SW 1271 (cell line): ENCODE measurements around the gene INPP5J.
"Not testable (repeated sequence)": the region's sequence is repeated elsewhere in the genome, so short reads cannot be mapped to it uniquely, and the experiment has no call there.

Source experiments
- DNase-seq, 2 experiments: peaks; one replicate each; lab custom pipeline; 2025; lab: John Stamatoyannopoulos, UW

INPP5J gene

DNA sequence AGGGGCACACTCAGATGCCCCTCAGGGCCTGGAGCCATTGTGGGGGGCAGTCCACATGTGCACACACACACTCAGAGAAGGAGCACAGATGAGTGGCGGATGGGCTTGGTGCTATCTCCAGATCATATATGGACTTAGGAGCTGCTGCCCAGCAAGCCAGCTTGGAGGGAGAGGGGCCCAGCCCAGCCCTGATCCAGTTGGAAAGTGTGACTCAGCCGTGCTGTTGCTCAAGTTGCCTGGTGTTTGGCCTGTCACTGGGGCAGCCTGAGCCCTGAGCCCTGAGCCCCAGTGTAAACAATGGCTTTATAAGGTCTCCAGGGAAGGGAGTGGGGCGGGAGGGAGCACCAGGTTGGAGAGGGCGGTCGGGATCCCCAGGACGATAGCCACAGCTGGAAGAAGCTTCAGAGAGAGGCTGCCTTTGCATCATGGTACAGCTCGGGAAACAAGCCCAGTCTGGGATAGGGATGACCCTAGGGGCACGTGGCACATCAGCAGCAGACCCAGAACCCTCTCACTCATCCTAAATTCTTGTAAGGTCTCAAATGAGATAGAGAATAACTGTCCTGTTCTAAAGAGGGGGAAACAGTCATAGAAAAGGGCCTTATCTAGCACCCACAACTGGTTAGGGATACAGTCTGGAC, 20.2 kb upstream of the INPP5J start:
- peak in 1 of 2 experiments; percentile 26 for DNase-seq

- DNase-seq, result no peak
Measured at GRCh38 chr22:31103111-31103510, 19.7 kb upstream of the INPP5J start.

GRCh38 chr22:31103899-31104694, 18.7 kb upstream of the INPP5J start:
- no peak for DNase-seq

DNA sequence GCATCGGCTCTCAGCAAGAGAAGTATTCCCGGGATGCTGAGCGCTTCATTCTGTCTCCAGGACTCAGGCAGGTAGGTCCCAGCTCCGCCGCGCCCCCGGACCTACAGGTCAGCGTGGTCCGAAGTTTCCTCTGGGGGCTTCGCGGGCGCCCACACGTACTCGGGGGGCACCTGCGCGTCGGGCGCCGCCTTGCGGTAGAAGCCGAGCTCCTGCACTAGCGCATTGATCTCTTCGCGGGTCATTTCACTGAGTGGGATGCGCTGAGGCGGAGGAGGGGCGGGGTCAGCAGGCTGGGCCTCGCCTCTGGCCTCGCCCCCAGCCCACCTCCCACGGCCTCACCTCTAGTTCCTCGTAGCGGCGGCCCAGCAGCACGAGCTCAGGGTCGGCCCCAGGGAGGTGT, 17.9 kb upstream of the INPP5J start:
- no peak for DNase-seq

GRCh38 chr22:31105282-31105929, 17.4 kb upstream of the INPP5J start:
- no peak for DNase-seq

DNA sequence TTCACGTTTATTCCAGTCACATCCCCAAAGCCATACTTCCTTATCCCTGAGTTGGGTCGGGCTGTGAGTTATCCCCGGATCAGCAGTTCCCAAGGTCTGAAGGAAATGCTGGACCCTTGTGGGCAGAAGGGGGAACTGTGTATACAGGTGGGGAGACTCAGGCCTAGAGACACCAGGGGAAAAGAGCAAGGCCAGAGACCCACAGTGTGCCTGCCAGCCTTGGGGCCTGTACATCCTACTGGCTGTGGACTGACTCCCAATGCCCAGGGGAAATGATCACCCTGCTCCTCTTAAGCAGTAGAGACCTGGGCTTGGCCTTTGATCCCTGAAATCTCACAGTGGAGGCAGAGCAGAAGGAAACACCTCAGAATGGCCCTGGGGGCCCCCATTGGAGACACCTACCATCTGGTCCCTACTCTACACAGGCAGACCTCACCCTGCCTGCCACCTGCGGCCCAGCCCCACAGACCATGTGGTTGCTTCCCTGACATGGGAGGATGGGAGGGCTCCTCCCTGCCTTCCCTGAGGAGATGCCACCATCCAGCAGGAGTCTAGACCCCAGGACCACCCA, 16.7 kb upstream of the INPP5J start:
- DNase-seq, result peak in 1 of 2 experiments; percentile 17

DNA sequence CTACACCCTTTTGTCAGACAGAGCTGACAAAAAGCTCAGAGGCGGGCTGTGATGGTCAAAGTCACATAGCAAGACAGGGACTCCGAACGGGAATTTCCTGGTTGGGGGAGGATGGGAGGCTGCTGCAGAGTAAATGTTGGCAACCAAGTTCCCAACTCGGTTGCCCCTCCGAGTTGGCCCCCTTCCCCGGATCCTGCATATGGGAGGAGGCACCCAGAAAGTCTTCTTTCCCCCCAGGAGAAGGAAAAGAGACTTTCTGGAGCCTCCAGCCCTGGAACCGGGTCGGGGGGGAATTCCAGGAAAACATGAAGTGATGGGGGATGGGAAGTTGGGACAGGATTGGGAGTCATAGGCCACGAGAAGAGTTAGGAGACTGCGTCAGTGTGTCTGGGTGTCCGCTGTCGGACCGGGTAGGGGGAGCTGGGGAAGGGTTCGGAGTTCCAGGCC, 16.0 kb upstream of the INPP5J start:
- peak in 1 of 2 experiments; percentile 28 for DNase-seq

GRCh38 chr22:31107178-31107893, 15.4 kb upstream of the INPP5J start, which contains the start of gene SELENOM:
SELENOM (minus strand) TSS chr22:31107568; CDS start chr22:31107505, 63 bp downstream.
- DNase-seq, result peak; percentile 81 to 94

- no peak for DNase-seq
Measured at GRCh38 chr22:31107894-31108218, 14.9 kb upstream of the INPP5J start.

- not testable (repeated sequence) for DNase-seq
Measured at GRCh38 chr22:31112547-31113091, 10.1 kb upstream of the INPP5J start.

- no peak for DNase-seq
Measured at GRCh38 chr22:31118046-31118820, 4.5 kb upstream of the INPP5J start.

DNA sequence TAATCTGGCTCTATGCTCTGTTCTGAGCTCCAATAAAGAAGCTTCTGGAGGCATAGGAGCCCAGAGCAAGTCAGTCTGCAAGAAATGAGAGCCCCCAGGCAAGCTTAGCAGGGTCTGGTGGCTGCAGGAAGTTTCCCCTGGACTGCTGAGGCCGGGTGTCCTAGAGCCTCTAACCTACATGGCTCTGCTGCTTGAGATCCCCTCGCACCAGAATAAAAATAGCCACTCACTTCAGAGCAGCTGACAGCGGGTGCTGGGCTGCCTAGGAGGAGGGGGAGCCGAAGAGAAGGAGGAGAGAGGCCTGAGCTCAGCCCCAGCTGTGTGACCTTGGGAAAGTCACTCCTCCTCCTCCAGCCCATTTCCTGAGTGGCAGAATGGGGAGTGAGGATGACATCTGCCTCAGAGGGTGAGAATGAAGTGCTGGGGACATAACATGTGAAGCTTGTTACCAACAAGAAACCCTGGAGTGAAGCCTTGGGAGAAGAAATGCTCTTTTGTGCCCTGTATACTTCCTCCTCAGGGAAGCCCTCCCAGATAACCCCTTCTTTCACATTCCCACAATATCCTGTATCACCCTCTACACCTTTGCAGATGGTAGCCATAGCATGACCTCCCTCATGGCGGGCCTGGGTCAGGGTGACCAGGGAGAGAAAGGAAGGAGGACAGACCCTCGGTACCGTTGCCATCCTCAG, 3.6 kb upstream of the INPP5J start:
- DNase-seq, result no peak

GRCh38 chr22:31120230-31120629, 2.5 kb upstream of the INPP5J start:
- no peak for DNase-seq

GRCh38 chr22:31120642-31121041, 2.1 kb upstream of the INPP5J start:
- no peak for DNase-seq

DNA sequence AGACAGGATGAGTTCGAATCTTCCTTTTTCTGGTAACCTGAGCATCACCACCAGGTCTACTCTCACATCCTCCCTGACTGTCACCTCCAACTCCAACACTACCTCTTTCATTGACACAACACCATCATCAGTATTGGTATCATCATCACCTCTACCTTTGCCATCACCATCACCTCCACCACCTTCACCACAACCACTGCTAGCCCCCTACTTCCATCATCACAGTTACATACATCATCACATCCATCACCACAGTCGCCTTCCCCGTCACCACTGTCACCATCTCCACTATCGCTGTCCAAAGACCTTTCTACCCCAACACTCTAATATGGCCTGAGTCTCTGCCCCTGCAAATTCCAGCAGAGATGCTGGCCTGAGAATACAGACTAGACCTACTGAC, 1.4 kb upstream of the INPP5J start:
- no peak for DNase-seq

GRCh38 chr22:31122196-31122531, 602 bp upstream of the INPP5J start:
- no peak for DNase-seq

GRCh38 chr22:31123292-31123602, 481 bp downstream of the INPP5J start:
- DNase-seq, result no peak

DNA sequence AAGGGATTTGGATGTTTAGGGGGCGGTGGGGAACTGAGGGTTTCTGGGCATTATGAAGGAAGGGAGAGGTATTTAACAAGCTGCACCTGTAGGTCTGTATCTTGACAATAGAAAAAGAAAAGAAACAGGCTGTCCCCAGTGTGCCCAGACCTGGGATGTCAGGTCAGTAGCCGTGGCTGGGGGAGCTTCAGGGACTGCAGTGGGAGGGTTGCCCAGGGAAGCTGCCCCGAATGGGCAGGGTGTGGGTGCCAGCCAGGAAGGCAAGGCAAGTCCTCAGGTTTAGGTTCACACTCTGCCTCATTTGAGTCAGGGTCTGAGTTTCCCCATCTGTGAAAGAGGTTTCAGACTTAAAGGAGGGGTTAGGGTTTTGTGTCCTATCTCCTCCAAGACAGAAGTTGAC, 1.5 kb downstream of the INPP5J start:
- no peak for DNase-seq

DNA sequence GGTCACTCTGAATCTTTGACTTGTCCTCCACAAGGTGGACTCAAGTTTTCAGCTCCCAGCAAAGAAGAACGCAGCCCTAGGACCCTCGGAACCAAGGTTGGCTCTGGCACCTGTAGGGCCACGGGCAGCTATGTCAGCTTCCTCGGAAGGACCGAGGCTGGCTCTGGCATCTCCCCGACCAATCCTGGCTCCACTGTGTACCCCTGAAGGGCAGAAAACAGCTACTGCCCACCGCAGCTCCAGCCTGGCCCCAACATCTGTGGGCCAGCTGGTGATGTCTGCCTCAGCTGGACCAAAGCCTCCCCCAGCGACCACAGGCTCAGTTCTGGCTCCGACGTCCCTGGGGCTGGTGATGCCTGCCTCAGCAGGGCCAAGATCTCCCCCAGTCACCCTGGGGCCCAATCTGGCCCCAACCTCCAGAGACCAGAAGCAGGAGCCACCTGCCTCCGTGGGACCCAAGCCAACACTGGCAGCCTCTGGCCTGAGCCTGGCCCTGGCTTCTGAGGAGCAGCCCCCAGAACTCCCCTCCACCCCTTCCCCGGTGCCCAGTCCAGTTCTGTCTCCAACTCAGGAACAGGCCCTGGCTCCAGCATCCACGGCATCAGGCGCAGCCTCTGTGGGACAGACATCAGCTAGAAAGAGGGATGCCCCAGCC, 2.2 kb downstream of the INPP5J start:
- no peak for DNase-seq

DNA sequence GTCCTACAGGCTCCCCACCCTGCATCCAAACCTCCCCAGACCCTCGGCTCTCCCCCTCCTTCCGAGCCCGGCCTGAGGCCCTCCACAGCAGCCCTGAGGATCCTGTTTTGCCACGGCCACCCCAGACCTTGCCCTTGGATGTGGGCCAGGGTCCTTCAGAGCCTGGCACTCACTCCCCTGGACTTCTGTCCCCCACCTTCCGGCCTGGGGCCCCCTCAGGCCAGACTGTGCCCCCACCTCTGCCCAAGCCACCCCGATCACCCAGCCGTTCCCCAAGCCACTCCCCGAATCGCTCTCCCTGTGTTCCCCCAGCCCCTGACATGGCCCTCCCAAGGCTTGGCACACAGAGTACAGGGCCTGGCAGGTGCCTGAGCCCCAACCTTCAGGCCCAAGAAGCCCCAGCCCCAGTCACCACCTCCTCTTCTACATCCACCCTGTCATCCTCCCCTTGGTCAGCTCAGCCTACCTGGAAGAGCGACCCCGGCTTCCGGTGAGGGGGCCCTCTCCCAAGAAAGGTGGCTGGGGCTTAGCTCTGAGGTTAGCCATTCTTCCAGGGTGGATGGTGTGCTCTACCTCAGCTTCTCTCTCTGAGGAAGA, 2.9 kb downstream of the INPP5J start:
- DNase-seq, result no peak
